ENCODE data around the gene GAB2.

GAB2 gene

GRCh38 chr11:78221396-78222315 is 196.0 kb downstream of the GAB2 start:
- Histone ChIP-seq H3K27me3 (ENCODE audit: control insufficient read depth in 2 of 2, insufficient read depth in 2 of 2, low read length in 2 of 2) (no peaks in the 10 kb centered on the region), H3K4me1 (ENCODE audit: control insufficient read depth in 2 of 2, insufficient read depth in 2 of 2, low read length in 2 of 2) (no peaks in the 10 kb centered on the region), H3K4me3 (ENCODE audit: low read length in 2 of 2) (no peak overlapping the region), H3K27ac (ENCODE audit: low read depth in 2 of 2, low read length in 2 of 2) (no peak overlapping the region), H3K9me3 (ENCODE audit: control insufficient read depth in 2 of 2, low read length in 2 of 2) (no peaks in the 10 kb centered on the region), H3K36me3 (ENCODE audit: control insufficient read depth in 2 of 2, insufficient read depth in 2 of 2, low read length in 2 of 2) (peaks cover 64 to 66% of the 10 kb centered on the region in 2 donors), H3K9ac (ENCODE audit: low read depth in 1 of 2, low read length in 2 of 2) (no peak overlapping the region)

DNA sequence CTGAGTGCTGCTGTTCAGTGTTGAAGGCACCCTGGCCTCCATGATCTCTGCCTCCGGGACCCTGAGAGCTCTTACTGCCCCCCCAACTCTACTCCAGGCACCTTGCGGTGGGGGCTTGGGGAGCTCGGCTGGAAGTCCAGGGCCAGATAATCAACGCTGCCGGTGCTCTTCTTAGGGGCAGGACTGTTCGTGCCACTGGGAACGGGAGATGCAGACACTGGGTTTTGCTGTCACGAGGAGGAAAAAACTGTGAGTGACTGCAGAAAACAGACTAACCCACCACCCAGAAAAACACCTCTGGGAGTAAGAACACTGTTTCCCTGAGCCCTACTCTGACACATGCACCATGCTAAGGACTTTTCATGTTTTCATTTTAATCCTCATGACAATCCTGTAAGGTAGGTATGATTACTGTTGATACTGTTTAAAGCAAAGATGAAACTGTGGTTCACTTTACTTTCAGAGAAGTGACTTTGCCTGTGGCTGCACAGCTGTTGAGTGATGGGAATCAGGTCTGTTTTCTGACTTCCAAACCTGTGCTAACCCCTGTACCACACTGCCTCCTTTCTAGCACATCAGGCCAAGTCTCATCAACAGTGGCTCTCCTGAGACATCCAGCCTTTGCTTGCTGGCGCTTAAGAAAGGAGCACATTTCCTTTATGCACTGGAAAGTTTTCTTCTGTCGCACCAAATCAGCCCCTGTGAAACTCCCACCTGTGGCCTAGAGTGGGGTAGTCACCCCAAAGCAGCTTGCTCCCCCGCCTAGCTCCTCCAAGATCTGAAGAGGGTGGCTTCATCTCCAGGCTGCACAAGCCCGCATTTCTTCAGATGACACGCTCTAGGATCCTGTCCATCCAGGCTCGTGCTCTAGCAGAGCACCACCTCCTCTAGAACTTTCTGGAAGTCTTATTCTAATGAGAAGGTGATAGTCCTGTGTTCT is 197.1 kb downstream of the GAB2 start:
- Histone ChIP-seq H3K4me1 (ENCODE audit: control insufficient read depth in 2 of 2, insufficient read depth in 2 of 2, low read length in 2 of 2) (no peaks in the 10 kb centered on the region), H3K9ac (ENCODE audit: low read depth in 1 of 2, low read length in 2 of 2) (no peak overlapping the region), H3K4me3 (ENCODE audit: low read length in 2 of 2) (no peak overlapping the region), H3K27ac (ENCODE audit: low read depth in 2 of 2, low read length in 2 of 2) (no peak overlapping the region), H3K36me3 (ENCODE audit: control insufficient read depth in 2 of 2, insufficient read depth in 2 of 2, low read length in 2 of 2) (peaks cover 63 to 72% of the 10 kb centered on the region in 2 donors), H3K27me3 (ENCODE audit: control insufficient read depth in 2 of 2, insufficient read depth in 2 of 2, low read length in 2 of 2) (no peaks in the 10 kb centered on the region), H3K9me3 (ENCODE audit: control insufficient read depth in 2 of 2, low read length in 2 of 2) (no peaks in the 10 kb centered on the region)

DNA sequence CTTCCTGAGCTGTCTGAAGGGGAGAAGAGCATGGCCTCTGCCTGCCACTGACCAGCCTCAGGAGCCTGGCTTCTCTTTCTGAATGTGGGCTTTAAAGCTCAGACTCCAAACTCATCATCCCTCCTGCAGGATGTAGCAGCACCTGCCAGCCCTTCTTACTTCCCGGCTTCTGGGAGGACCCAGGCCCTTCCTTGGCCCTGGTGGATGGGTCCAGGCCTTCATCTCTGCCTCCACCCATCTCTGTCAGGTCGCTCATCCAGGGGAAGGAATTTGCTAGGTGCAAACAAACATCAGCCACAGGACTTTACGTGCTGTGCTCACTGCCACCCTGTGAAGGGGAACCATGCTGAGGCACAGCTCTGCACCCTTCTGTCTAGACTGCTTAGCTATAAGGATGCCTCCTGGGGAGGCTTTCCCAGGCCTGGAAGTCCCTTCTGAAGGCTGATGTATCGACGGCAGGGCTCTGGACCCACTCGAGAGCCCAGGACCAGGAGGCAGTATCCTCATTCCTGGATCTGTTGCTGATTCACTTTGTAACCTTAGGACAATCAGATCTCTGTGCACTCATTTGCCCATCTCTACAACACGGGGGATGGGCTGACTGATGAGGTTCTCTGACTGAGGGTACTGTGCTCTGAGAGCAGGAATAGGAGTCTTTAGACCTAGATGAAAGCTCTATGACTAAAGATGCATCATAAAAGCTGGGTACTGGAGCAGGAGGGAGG is 198.0 kb downstream of the GAB2 start:
- peaks cover 59 to 64% of the 10 kb centered on the region in 2 donors for H3K36me3 ChIP-seq (ENCODE audit: control insufficient read depth in 2 of 2, insufficient read depth in 2 of 2, low read length in 2 of 2)
- H3K27me3 ChIP-seq (ENCODE audit: control insufficient read depth in 2 of 2, insufficient read depth in 2 of 2, low read length in 2 of 2), result no peaks in the 10 kb centered on the region
- H3K27ac ChIP-seq (ENCODE audit: low read depth in 2 of 2, low read length in 2 of 2), result no peak overlapping the region
- no peaks in the 10 kb centered on the region for H3K9me3 ChIP-seq (ENCODE audit: control insufficient read depth in 2 of 2, low read length in 2 of 2)
- no peaks in the 10 kb centered on the region for H3K4me1 ChIP-seq (ENCODE audit: control insufficient read depth in 2 of 2, insufficient read depth in 2 of 2, low read length in 2 of 2)
- H3K4me3 ChIP-seq (ENCODE audit: low read length in 2 of 2), result no peak overlapping the region
- no peak overlapping the region for H3K9ac ChIP-seq (ENCODE audit: low read depth in 1 of 2, low read length in 2 of 2)

GRCh38 chr11:78218707-78219492 is 198.7 kb downstream of the GAB2 start:
- no peaks in the 10 kb centered on the region for H3K4me1 ChIP-seq (ENCODE audit: control insufficient read depth in 2 of 2, insufficient read depth in 2 of 2, low read length in 2 of 2)
- H3K27me3 ChIP-seq (ENCODE audit: control insufficient read depth in 2 of 2, insufficient read depth in 2 of 2, low read length in 2 of 2), result no peaks in the 10 kb centered on the region
- no peak overlapping the region for H3K27ac ChIP-seq (ENCODE audit: low read depth in 2 of 2, low read length in 2 of 2)
- no peak overlapping the region for H3K4me3 ChIP-seq (ENCODE audit: low read length in 2 of 2)
- peaks cover 55 to 62% of the 10 kb centered on the region in 2 donors for H3K36me3 ChIP-seq (ENCODE audit: control insufficient read depth in 2 of 2, insufficient read depth in 2 of 2, low read length in 2 of 2)
- no peaks in the 10 kb centered on the region for H3K9me3 ChIP-seq (ENCODE audit: control insufficient read depth in 2 of 2, low read length in 2 of 2)
- no peak overlapping the region for H3K9ac ChIP-seq (ENCODE audit: low read depth in 1 of 2, low read length in 2 of 2)

DNA sequence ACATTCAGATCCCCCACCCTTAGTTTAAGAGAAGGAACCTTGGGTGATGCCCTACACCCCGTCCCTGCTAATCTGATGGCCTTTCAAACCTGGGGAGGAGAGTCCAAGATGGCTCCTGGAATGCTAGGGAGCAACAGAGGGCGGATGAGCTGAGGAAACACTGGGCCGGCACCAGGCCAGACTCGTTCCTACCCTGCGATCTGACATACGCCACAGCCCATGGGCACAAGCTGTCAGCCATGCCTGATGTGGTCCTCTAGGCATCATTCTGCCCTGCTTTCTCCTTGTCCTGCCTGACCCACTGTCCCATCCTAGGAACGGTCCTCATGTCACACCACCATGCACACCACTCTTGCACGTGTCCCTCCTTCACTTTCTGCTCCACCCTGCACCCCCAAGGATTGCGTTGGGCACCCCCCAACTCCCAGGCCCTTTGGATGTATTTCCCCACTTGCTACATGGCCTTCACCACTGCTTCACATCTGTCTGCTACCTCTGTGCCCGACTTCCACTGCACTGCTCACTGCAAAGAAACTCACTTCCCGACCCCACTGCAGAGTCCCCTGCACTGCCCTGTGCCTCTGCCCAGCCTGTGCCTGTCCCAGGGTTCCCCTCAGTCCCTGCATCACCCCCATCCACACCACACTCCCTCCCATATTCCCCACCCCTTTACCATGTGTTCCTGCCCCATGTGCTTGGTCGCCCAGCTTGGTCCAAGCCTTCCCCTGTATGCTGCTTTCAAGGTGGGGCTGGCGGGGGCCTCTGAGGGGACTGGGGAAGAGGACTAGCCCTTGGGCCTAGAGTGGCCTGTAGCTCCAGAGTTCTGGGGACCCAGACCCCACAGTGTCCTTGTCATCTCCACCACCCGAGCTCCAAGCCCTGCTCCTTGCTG is 199.7 kb downstream of the GAB2 start:
- Histone ChIP-seq H3K27me3 (ENCODE audit: control insufficient read depth in 2 of 2, insufficient read depth in 2 of 2, low read length in 2 of 2) (no peaks in the 10 kb centered on the region), H3K9me3 (ENCODE audit: control insufficient read depth in 2 of 2, low read length in 2 of 2) (no peaks in the 10 kb centered on the region), H3K4me3 (ENCODE audit: low read length in 2 of 2) (no peak overlapping the region), H3K4me1 (ENCODE audit: control insufficient read depth in 2 of 2, insufficient read depth in 2 of 2, low read length in 2 of 2) (no peaks in the 10 kb centered on the region), H3K36me3 (ENCODE audit: control insufficient read depth in 2 of 2, insufficient read depth in 2 of 2, low read length in 2 of 2) (peaks cover 51 to 53% of the 10 kb centered on the region in 2 donors), H3K9ac (ENCODE audit: low read depth in 1 of 2, low read length in 2 of 2) (no peak overlapping the region), H3K27ac (ENCODE audit: low read depth in 2 of 2, low read length in 2 of 2) (no peak overlapping the region)

GRCh38 chr11:78216571-78217287 is 200.9 kb downstream of the GAB2 start:
- Histone ChIP-seq H3K9me3 (ENCODE audit: control insufficient read depth in 2 of 2, low read length in 2 of 2) (no peaks in the 10 kb centered on the region), H3K9ac (ENCODE audit: low read depth in 1 of 2, low read length in 2 of 2) (no peak overlapping the region), H3K4me1 (ENCODE audit: control insufficient read depth in 2 of 2, insufficient read depth in 2 of 2, low read length in 2 of 2) (no peaks in the 10 kb centered on the region), H3K27me3 (ENCODE audit: control insufficient read depth in 2 of 2, insufficient read depth in 2 of 2, low read length in 2 of 2) (no peaks in the 10 kb centered on the region), H3K36me3 (ENCODE audit: control insufficient read depth in 2 of 2, insufficient read depth in 2 of 2, low read length in 2 of 2) (peaks cover 44 to 45% of the 10 kb centered on the region in 2 donors), H3K4me3 (ENCODE audit: low read length in 2 of 2) (no peak overlapping the region), H3K27ac (ENCODE audit: low read depth in 2 of 2, low read length in 2 of 2) (no peak overlapping the region)

DNA sequence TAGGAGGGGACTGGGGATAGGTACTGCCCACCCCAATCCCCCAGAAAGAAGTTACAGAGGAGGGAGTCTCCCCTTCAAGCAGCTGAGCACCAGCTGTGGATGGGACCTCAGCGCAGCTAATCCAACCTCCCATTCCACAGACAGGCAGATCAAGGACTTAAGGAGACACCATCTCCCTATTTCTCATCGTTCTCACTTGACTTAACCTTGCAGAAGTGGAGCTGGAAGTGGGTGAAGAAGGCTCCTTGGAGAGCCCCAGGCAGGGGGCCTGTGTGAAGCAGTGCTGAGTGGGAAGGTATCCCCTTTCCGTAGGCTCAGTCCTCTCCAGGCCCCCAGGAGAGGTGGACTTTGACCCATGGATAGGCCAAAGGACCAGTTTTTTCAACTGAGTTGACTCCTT is 201.6 kb downstream of the GAB2 start:
- H3K4me3 ChIP-seq (ENCODE audit: low read length in 2 of 2), result no peak overlapping the region
- peaks cover 38% of the 10 kb centered on the region in 2 donors for H3K36me3 ChIP-seq (ENCODE audit: control insufficient read depth in 2 of 2, insufficient read depth in 2 of 2, low read length in 2 of 2)
- no peaks in the 10 kb centered on the region for H3K9me3 ChIP-seq (ENCODE audit: control insufficient read depth in 2 of 2, low read length in 2 of 2)
- no peaks in the 10 kb centered on the region for H3K4me1 ChIP-seq (ENCODE audit: control insufficient read depth in 2 of 2, insufficient read depth in 2 of 2, low read length in 2 of 2)
- no peak overlapping the region for H3K27ac ChIP-seq (ENCODE audit: low read depth in 2 of 2, low read length in 2 of 2)
- H3K9ac ChIP-seq (ENCODE audit: low read depth in 1 of 2, low read length in 2 of 2), result no peak overlapping the region
- H3K27me3 ChIP-seq (ENCODE audit: control insufficient read depth in 2 of 2, insufficient read depth in 2 of 2, low read length in 2 of 2), result no peaks in the 10 kb centered on the region

DNA sequence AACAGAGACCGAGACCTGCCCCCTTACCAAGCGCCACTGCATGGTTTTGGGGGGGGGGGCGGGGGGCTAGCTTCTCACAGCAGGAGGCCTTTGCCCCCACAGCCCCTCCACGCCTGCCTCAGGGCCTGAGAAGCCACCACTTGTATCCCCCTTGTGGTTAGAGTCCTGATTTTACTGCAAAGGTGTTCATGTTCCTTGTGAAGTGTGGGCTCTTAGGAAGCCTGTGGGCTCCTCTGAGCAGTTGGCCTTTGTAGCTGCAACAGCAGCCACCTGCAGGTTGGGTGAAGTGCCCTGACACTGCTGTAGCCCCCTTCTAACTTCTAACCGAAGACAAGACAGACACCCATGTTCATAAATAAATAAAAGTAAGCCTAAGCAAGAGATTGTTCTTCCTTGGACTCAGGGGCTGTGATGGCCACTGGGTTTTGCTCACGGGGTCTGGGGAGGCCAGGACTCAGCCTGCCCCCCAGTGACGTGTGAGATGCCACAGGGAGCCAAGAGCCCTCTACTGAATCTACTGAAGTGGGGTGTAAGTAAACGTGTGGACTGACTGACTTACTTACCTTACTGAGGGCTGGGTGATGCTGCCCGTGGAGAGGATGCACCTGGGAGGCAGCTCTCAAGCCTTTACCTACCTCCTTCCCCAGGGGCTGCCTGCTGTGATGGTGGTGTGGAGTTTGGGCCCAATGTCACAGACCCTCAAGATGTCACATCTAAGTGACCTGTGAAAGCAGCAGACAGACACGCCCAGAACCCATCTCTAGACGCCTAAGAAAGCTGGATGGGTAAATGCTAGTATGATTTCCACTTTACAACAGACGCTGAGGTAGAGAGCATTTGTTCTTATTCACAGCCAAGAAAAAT is 203.1 kb downstream of the GAB2 start:
- no peak overlapping the region for H3K9ac ChIP-seq (ENCODE audit: low read depth in 1 of 2, low read length in 2 of 2)
- H3K9me3 ChIP-seq (ENCODE audit: control insufficient read depth in 2 of 2, low read length in 2 of 2), result no peaks in the 10 kb centered on the region
- no peak overlapping the region for H3K4me3 ChIP-seq (ENCODE audit: low read length in 2 of 2)
- no peaks in the 10 kb centered on the region for H3K4me1 ChIP-seq (ENCODE audit: control insufficient read depth in 2 of 2, insufficient read depth in 2 of 2, low read length in 2 of 2)
- H3K36me3 ChIP-seq (ENCODE audit: control insufficient read depth in 2 of 2, insufficient read depth in 2 of 2, low read length in 2 of 2), result peaks cover 24 to 32% of the 10 kb centered on the region in 2 donors
- no peaks in the 10 kb centered on the region for H3K27me3 ChIP-seq (ENCODE audit: control insufficient read depth in 2 of 2, insufficient read depth in 2 of 2, low read length in 2 of 2)
- H3K27ac ChIP-seq (ENCODE audit: low read depth in 2 of 2, low read length in 2 of 2), result no peak overlapping the region

Data from mucosa of rectum (tissue), 2 donors.